ENCODE data around the gene CFAP68. TPM values are rescaled to one million over a fixed set of nuclear protein-coding genes. Genes with fewer than 3 reads are reported as not detected.

Gene CFAP68
- total and polyA plus RNA-seq, 2 of the 8 experiments (the other 6 are each of a cell fraction or from before 2014, with no cell fraction given) = 21.4 to 43.1 TPM

- no peak for TF ChIP-seq ZNF274 (IDR thresholded peaks at IDR 0.05; ENCODE audit: borderline replicate concordance, extremely low read depth, low read length)
- peak; percentile 15 to 82 for TF ChIP-seq POLR2A (IDR thresholded peaks at IDR 0.05; ENCODE audit: control extremely low read depth in 1 of 2, low read depth in 2 of 2, low read length in 2 of 2)
- TF ChIP-seq HDAC2 (IDR thresholded peaks at IDR 0.05; ENCODE audit: borderline replicate concordance in 1 of 2, low read depth in 2 of 2, low read length in 2 of 2) = no peak
- no peak for TF ChIP-seq EZH2 (IDR thresholded peaks at IDR 0.05; ENCODE audit: low read depth, low read length, severe bottlenecking)
- peak; percentile 51; the same call in 1 of the 2 replicates for TF ChIP-seq MAX (IDR thresholded peaks at IDR 0.05)
- TF ChIP-seq SUZ12 (IDR thresholded peaks at IDR 0.05; ENCODE audit: low read length) = no peak
- TF ChIP-seq GTF2F1 (IDR thresholded peaks at IDR 0.05; ENCODE audit: borderline replicate concordance, low read depth, low read length) = no peak
- TF ChIP-seq SIX5 (IDR thresholded peaks at IDR 0.05; ENCODE audit: low read depth, low read length) = no peak
- no peak for TF ChIP-seq USF2 (IDR thresholded peaks at IDR 0.05; ENCODE audit: low read length)
- TF ChIP-seq POU5F1 (IDR thresholded peaks at IDR 0.05; ENCODE audit: low read depth, low read length) = no peak
- TF ChIP-seq POLR2AphosphoS5 (IDR thresholded peaks at IDR 0.05; ENCODE audit: low read depth, low read length) = peak; percentile 61
- no peak for TF ChIP-seq YY1 (IDR thresholded peaks at IDR 0.05; ENCODE audit: low read depth, low read length)
- TF ChIP-seq SP1 (IDR thresholded peaks at IDR 0.05; ENCODE audit: low read depth, low read length) = peak; percentile 71; the same call in 1 of the 2 replicates
- TF ChIP-seq RNF2 (IDR thresholded peaks at IDR 0.05; ENCODE audit: borderline replicate concordance, low read depth, low read length, missing control alignments, poor library complexity, severe bottlenecking) = no peak
Measured at GRCh38 chr11:111926505-111927391, 47.4 kb downstream of the CFAP68 start (continued).
